ENCODE data around the gene KRTAP3-3.

KRTAP3-3 gene

GRCh38 chr17:40975516-40975915 is 18.4 kb downstream of the KRTAP3-3 start:
- no peak overlapping the region for H2AFZ ChIP-seq (ENCODE audit: insufficient read depth, low read length, poor library complexity)

GRCh38 chr17:40974366-40974765 is 19.6 kb downstream of the KRTAP3-3 start:
- Histone ChIP-seq H3K14ac (ENCODE audit: low read length) (no peak overlapping the region), H3K18ac (ENCODE audit: low read length) (no peak overlapping the region), H2BK12ac (ENCODE audit: low read length) (no peak overlapping the region), H3K9ac (ENCODE audit: low read length) (no peak overlapping the region), H3K4me3 (ENCODE audit: low read depth, low read length) (no peak overlapping the region), H3K36me3 (ENCODE audit: control insufficient read depth in 1 of 2, insufficient read depth in 2 of 2, low read length in 2 of 2) (no peaks in the 10 kb centered on the region), H3K4me2 (ENCODE audit: low read length) (no peak overlapping the region), H4K12ac (ENCODE audit: low read depth, low read length) (no peak overlapping the region), H2AK5ac (ENCODE audit: low read length) (no peak overlapping the region), H3K4ac (ENCODE audit: low read depth, low read length) (no peak overlapping the region), H3K27me3 (ENCODE audit: insufficient read depth, low read length) (no peaks in the 10 kb centered on the region), H3K79me1 (ENCODE audit: low read length) (peaks cover 3% of the 10 kb centered on the region), H2BK5ac (ENCODE audit: low read depth, low read length, poor library complexity) (no peak overlapping the region), H3K79me2 (ENCODE audit: control insufficient read depth, insufficient read depth, low read length, poor library complexity) (no peaks in the 10 kb centered on the region), H3K23ac (ENCODE audit: low read length) (no peak overlapping the region), H3K9me3 (ENCODE audit: insufficient read depth, low read depth, low read length) (no peaks in the 10 kb centered on the region), H2BK120ac (ENCODE audit: insufficient read depth, low read length, poor library complexity) (no peak overlapping the region), H4K8ac (ENCODE audit: low read depth, low read length) (no peak overlapping the region), H4K91ac (ENCODE audit: low read depth, low read length) (no peak overlapping the region), H3K27ac (ENCODE audit: low read depth, low read length) (no peak overlapping the region), H2AFZ (ENCODE audit: insufficient read depth, low read length, poor library complexity) (no peak overlapping the region), H3K4me1 (ENCODE audit: control insufficient read depth in 1 of 2, insufficient read depth in 2 of 2, low read length in 2 of 2) (peaks cover 4 to 7% of the 10 kb centered on the region in 2 experiments)
- no CpG with 5 or more reads among the region's 3 CpGs for WGBS (ENCODE audit: extremely low coverage, insufficient coverage, insufficient read length)
- no peak for DNase-seq

More at GRCh38 chr17:40975516-40975915, 18.4 kb downstream of the KRTAP3-3 start:
- Histone ChIP-seq H2BK12ac (ENCODE audit: low read length) (no peak overlapping the region), H2BK5ac (ENCODE audit: low read depth, low read length, poor library complexity) (no peak overlapping the region), H3K79me2 (ENCODE audit: control insufficient read depth, insufficient read depth, low read length, poor library complexity) (no peaks in the 10 kb centered on the region), H4K91ac (ENCODE audit: low read depth, low read length) (no peak overlapping the region), H4K8ac (ENCODE audit: low read depth, low read length) (no peak overlapping the region), H4K12ac (ENCODE audit: low read depth, low read length) (no peak overlapping the region), H3K27me3 (ENCODE audit: insufficient read depth, low read length) (no peaks in the 10 kb centered on the region), H3K4me3 (ENCODE audit: low read depth, low read length) (no peak overlapping the region), H3K79me1 (ENCODE audit: low read length) (peaks cover 3% of the 10 kb centered on the region), H3K36me3 (ENCODE audit: control insufficient read depth in 1 of 2, insufficient read depth in 2 of 2, low read length in 2 of 2) (no peaks in the 10 kb centered on the region), H2AK5ac (ENCODE audit: low read length) (no peak overlapping the region), H3K9me3 (ENCODE audit: insufficient read depth, low read depth, low read length) (no peaks in the 10 kb centered on the region), H3K23ac (ENCODE audit: low read length) (no peak overlapping the region), H3K14ac (ENCODE audit: low read length) (no peak overlapping the region), H3K27ac (ENCODE audit: low read depth, low read length) (no peak overlapping the region), H3K4me1 (ENCODE audit: control insufficient read depth in 1 of 2, insufficient read depth in 2 of 2, low read length in 2 of 2) (peaks cover 6 to 11% of the 10 kb centered on the region in 2 experiments), H3K9ac (ENCODE audit: low read length) (no peak overlapping the region), H3K4me2 (ENCODE audit: low read length) (no peak overlapping the region), H2BK120ac (ENCODE audit: insufficient read depth, low read length, poor library complexity) (no peak overlapping the region), H3K18ac (ENCODE audit: low read length) (no peak overlapping the region), H3K4ac (ENCODE audit: low read depth, low read length) (no peak overlapping the region)
- no peak for DNase-seq

GRCh38 chr17:40967582-40967981 is 26.4 kb downstream of the KRTAP3-3 start:
- Histone ChIP-seq H3K4me2 (ENCODE audit: low read length) (no peak overlapping the region), H3K79me2 (ENCODE audit: control insufficient read depth, insufficient read depth, low read length, poor library complexity) (no peaks in the 10 kb centered on the region), H3K27ac (ENCODE audit: low read depth, low read length) (no peak overlapping the region), H3K23ac (ENCODE audit: low read length) (no peak overlapping the region), H3K4me1 (ENCODE audit: control insufficient read depth in 1 of 2, insufficient read depth in 2 of 2, low read length in 2 of 2) (no peaks in the 10 kb centered on the region), H3K36me3 (ENCODE audit: control insufficient read depth in 1 of 2, insufficient read depth in 2 of 2, low read length in 2 of 2) (no peaks in the 10 kb centered on the region), H3K9ac (ENCODE audit: low read length) (no peak overlapping the region), H2BK120ac (ENCODE audit: insufficient read depth, low read length, poor library complexity) (no peak overlapping the region), H3K18ac (ENCODE audit: low read length) (no peak overlapping the region), H3K79me1 (ENCODE audit: low read length) (no peaks in the 10 kb centered on the region), H4K91ac (ENCODE audit: low read depth, low read length) (no peak overlapping the region), H3K14ac (ENCODE audit: low read length) (no peak overlapping the region), H4K8ac (ENCODE audit: low read depth, low read length) (no peak overlapping the region), H3K4me3 (ENCODE audit: low read depth, low read length) (no peak overlapping the region), H3K27me3 (ENCODE audit: insufficient read depth, low read length) (no peaks in the 10 kb centered on the region), H2AFZ (ENCODE audit: insufficient read depth, low read length, poor library complexity) (no peak overlapping the region), H3K4ac (ENCODE audit: low read depth, low read length) (no peak overlapping the region), H2BK5ac (ENCODE audit: low read depth, low read length, poor library complexity) (no peak overlapping the region), H2BK12ac (ENCODE audit: low read length) (no peak overlapping the region), H4K12ac (ENCODE audit: low read depth, low read length) (no peak overlapping the region), H2AK5ac (ENCODE audit: low read length) (no peak overlapping the region), H3K9me3 (ENCODE audit: insufficient read depth, low read depth, low read length) (no peaks in the 10 kb centered on the region)
- no peak for DNase-seq
- WGBS (ENCODE audit: extremely low coverage, insufficient coverage, insufficient read length): no CpG with 5 or more reads among the region's 1 CpG

- no peak within 1 kb of the TSS for H3K4me2 ChIP-seq (ENCODE audit: low read length)
- H4K91ac ChIP-seq (ENCODE audit: low read depth, low read length): no peak within 1 kb of the TSS
- H3K18ac ChIP-seq (ENCODE audit: low read length): no peak within 1 kb of the TSS
- H3K4me1 ChIP-seq (ENCODE audit: control insufficient read depth in 1 of 2, insufficient read depth in 2 of 2, low read length in 2 of 2): no peaks in the 10 kb centered on the region
- H3K79me1 ChIP-seq (ENCODE audit: low read length): no peaks in the 10 kb centered on the region
- WGBS (ENCODE audit: extremely low coverage, insufficient coverage, insufficient read length): no CpG with 5 or more reads among the region's 1 CpG
- DNase-seq: no peak
- H4K12ac ChIP-seq (ENCODE audit: low read depth, low read length): no peak within 1 kb of the TSS
- H3K27ac ChIP-seq (ENCODE audit: low read depth, low read length): no peak within 1 kb of the TSS
- H3K36me3 ChIP-seq (ENCODE audit: control insufficient read depth in 1 of 2, insufficient read depth in 2 of 2, low read length in 2 of 2): no peaks in the 10 kb centered on the region
- H2BK120ac ChIP-seq (ENCODE audit: insufficient read depth, low read length, poor library complexity): no peak within 1 kb of the TSS
- H2AFZ ChIP-seq (ENCODE audit: insufficient read depth, low read length, poor library complexity): no peak within 1 kb of the TSS
- no peak within 1 kb of the TSS for H3K23ac ChIP-seq (ENCODE audit: low read length)
- no peak within 1 kb of the TSS for H3K9ac ChIP-seq (ENCODE audit: low read length)
- no peak within 1 kb of the TSS for H3K4ac ChIP-seq (ENCODE audit: low read depth, low read length)
- no peak within 1 kb of the TSS for H2BK5ac ChIP-seq (ENCODE audit: low read depth, low read length, poor library complexity)
- H4K8ac ChIP-seq (ENCODE audit: low read depth, low read length): no peak within 1 kb of the TSS
- H3K9me3 ChIP-seq (ENCODE audit: insufficient read depth, low read depth, low read length): no peaks in the 10 kb centered on the region
- H3K79me2 ChIP-seq (ENCODE audit: control insufficient read depth, insufficient read depth, low read length, poor library complexity): no peaks in the 10 kb centered on the region
- no peak within 1 kb of the TSS for H3K14ac ChIP-seq (ENCODE audit: low read length)
- no peak within 1 kb of the TSS for H3K4me3 ChIP-seq (ENCODE audit: low read depth, low read length)
- H2BK12ac ChIP-seq (ENCODE audit: low read length): no peak within 1 kb of the TSS
- no peak within 1 kb of the TSS for H2AK5ac ChIP-seq (ENCODE audit: low read length)
- no peaks in the 10 kb centered on the region for H3K27me3 ChIP-seq (ENCODE audit: insufficient read depth, low read length)
Measured at GRCh38 chr17:40966848-40967247, 27.1 kb downstream of the KRTAP3-3 start, which contains the start of gene KRT39. Gene KRT39, minus strand, starts transcription at chr17:40966948. Its CDS starts 92 bp downstream, at chr17:40966856.

Measured in trophoblast cell (in vitro differentiated cells and primary cell).